Right renal cortex interstitium (tissue), 3 donors: ENCODE results near the gene SENP6. TPM values are rescaled to one million over a fixed set of nuclear protein-coding genes. Genes with fewer than 3 reads are reported as not detected.
"Not testable (repeated sequence)": the region's sequence is repeated elsewhere in the genome, so short reads cannot be mapped to it uniquely, and the experiment has no call there.

Experiments used
- DNase-seq, 3 donors: peaks; one replicate each; pipeline ENCODE4 v3.0.0-alpha.2; 2013; ENCODE audit warnings: low read depth in 3 of 3, low spot score in 2 of 3
- polyA plus RNA-seq, 3 donors: library from polyadenylated mRNA; unstranded; fragments of 120-200 nt; gene quantifications; one replicate each; pipeline ENCODE4 v1.2.1, GENCODE V29; 2013; ENCODE audit not compliant: insufficient read length in 3 of 3

The SENP6 gene
- polyA plus RNA-seq, 3 donors = 131 to 166 (median 145) TPM

DNA sequence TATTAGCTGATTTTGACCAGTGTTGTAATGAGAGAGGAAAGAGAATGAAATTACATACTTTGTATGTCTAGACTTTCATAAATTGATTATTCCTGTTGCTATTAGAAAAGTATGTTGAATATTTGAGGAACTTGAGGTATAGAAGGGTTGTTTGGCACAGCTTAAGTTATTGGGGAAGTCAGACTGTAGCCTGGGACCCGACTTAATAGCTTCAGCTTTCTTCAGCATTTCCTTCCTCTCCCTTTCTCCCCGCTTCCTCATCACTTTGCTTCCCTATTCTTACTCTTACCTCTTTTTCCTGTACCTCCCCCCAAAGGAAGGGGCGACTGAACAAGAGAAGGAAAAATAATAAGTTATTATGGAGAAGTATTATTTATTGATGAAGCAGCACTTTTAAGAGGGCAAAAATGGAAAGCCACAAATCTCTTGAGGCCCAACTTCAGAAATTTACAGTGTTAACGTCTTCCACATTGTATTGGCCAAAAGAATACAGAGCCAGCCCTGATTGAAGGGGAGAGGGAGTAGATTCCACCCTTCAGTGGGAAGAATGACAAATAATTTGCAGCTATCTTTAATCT, 7.4 kb downstream of the SENP6 start:
- no peak for DNase-seq

DNA sequence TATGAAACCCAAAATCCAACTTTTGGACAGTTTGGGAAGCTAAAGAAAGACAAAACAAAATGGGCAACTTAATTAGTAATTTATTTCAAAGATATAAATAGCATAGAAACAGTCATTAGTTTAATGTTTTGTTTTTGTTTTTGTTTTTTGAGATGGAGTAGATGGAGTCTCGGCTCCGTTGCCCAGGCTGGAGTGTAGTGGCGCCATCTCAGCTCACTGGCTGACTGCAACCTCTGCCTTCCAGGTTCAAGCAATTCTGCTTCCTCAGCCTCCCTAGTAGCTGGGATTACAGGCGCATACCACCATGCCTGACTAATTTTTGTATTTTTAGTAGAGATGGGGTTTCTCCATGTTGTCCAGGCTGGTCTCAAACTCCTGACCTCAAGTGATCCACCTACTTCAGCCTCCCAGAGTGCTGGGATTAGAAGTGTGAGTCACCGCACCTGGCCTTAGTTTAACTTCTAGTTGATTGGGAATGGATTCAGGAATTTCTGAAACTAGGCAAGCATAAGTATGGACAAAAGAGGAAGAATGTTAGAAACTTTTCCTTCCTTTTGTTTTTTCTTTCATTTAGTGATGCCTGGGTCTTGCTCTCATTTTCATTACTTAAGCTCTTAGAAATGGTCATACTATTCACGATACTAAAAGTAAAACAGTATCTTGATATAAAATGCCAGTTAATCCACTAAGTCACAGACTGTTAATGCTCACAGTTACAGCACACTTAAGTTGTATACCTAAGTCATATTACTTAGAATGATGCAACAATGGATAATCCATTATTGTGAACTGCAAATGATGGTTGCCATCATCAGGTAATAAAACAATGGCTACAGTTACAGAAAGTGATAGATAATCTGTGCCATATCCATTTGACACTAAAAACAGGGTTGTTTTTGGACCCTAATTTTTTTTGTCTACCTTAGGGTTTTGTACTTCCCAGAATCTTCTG, 8.2 kb downstream of the SENP6 start:
- DNase-seq = no peak

DNA sequence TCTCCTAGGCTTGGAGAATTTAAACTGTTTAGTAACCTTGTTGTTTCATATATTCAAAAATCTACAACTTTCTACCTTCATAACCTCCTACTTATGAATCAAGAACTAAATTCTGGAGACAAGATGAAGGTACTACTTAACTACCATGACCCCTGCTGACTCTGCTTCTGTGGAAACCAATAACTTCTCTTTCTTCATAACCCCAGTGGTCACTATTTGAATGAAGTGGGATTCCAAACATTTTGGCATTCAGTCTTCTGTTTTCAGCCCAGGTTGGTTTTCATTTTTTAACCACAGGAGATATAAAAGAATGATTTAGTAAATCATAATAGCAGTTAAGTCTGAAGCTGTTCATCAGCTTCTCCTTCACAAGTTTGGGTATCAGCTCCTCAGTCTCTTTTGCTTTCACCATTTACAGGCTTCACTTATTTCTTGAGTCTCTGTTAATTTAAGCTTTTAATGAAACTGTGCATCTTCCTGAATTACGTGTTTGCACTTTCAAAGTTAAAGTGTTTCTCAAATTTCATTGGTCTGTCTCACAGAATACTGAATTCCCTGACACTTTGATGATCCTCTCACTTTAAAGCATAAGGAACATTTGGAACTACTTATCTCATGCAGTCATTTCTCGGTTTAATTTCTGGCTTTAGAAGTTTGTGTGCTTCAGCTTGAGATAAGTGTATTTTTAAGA, 9.5 kb downstream of the SENP6 start:
- DNase-seq = no peak

DNA sequence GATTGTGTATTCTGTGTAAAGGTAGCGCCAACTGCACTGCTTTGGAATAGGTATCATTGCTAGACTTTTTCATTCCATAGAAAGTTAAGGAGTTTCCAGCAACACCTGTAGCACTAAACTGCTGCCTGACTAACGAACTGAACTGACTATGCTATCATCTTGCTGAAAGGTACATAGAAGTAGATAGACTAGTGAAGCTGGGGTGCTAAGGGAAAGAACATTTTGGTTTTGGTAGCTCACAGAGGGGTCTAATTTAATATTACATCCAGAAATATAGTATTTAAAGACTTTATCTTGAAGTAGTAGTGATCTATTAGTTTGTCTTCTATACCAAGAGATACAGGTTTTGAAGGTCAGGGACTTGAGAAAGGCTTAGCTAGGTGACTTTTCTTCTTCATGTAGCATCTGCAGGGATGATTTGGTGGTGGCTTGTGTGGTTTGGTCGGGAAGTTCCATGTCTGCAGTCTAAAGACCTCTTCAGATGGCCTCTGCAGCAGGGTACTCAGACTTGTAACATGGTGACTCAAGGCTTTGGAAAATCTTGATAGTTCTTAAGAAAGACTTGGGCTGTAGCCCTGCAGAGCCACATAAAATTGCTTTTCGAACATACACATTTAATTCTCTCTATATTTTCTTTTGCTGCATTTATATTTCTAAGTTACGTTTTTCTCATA, 10.2 kb downstream of the SENP6 start:
- DNase-seq = no peak

DNA sequence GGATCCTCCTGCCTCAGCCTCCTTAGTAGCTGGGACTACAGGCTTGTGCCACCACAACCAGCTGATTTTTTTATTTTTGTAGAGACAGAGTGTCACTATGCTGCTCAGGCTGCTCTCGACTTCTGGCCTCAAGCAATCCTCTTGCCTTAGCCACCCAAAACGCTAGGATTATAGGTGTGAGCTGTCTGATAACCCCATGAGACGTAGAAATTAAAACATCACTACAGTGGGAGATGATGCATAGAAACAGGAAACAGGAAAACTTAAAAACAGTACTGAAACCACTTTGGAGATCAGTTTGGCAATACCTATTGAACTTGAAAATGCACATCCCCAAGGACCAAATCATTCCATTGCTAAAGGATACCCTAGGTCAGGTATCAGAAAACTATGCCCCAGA, 10.8 kb downstream of the SENP6 start:
- no peak for DNase-seq

DNA sequence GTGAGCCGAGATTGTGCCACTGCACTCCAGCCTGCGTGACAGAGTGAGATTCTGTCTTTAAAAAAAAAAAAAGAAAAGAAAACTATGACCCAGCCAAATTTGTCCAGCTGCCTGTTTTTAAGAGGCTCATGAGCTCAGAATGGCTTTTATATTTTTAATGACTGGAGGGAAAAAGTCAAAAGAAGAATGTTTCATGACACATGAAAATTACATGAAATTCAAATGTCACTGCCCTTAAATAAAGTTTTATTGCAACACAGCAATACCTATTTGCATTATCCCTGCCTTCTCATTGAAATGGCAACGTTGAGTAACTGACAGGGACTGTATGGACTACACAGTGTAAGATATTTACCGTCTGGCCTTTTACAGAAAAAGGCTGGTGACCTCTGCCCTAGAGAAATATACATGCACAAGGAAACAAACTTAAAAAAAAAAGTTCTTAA, 11.4 kb downstream of the SENP6 start:
- DNase-seq = no peak

DNA sequence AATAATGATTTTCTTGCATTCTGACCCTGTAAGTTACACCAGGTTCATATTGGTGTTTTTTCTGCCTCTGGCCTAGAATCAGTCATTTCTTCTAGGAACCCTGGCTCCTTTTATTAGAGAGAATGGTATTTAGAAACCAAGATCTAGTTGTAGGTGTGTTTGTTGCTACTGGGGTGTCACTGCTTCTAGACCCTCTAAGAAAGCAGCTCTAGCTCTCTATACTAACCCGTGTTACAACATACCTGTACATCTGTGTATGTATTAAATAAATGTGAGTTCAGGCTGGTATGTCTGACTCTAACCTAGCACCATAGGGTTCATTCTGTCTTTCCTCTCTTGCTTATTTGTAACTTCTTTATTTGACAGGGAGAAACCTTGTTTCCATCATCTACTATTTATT, 16.8 kb downstream of the SENP6 start:
- DNase-seq = no peak

DNA sequence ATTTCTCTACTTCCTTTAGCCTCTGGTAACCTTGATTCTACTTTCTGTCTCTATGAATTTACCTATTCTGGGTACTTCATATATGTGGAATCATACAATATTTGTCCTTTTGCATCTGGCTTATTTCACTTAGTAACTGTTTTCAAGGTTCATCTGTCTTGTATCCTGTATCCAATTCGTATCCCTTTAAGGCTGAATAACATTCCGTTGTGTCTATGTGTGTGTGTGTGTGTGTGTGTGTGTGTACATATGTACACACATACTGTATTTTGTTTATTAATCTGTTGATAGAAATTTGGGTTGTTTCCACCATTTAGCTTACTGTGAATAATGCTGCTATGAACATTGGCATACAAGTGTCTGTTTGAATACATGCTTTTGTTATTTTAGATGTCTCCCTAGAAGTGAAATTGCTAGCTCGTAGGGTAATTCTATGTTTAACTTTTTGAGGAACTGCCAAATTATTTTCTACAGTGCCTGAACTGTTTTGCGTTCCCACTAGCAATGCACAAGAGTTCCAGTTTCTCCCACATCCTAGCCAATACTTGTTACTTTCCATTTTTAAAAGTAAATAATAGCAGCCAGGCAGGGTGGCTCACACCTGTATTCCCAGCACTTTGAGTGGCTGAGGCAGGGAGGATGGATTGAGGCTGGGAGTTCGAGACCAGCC, 17.7 kb downstream of the SENP6 start:
- DNase-seq = no peak

DNA sequence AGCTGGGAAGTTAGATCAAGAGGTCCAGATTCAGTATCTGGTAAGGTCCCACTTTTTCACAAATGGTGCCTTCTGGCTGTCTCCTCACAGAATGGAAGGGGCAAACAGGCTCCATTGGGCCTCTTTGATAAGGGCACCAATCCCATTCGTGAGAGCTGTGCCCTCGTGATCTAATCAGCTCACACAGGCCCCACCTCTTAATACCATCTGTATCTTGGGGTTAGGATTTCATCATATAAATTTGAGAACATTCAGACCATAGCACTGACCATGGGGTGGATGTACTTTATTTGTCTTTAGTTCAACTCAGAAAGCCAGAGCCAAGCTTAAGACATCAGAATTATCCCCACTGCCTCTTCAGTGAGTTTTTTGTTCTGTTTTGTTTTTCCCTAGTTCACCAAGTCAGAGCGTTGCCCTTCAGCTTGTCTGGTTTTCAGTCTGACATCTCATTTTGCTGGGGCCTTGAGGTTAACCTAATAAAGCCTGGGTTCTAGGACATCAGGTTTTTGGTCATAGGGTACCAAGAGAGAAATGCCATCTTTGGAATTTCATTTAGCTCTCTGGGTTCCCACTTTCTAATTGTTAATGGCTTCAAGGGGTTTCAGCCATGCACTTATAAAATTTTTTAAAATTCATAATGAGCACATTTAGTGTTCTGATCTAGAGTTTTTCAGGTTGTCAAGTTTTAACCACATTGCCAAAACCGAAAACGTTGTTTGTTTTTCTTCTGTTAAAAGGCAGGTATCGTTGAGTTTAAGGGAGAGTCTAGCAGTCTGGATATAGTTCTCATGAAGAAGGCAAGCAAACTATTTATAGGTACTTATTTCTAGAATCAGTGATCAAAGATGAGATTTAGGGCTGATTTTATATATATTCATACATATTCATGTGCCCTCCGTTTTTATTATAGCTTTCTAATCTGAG, 19.0 kb downstream of the SENP6 start:
- DNase-seq = no peak

DNA sequence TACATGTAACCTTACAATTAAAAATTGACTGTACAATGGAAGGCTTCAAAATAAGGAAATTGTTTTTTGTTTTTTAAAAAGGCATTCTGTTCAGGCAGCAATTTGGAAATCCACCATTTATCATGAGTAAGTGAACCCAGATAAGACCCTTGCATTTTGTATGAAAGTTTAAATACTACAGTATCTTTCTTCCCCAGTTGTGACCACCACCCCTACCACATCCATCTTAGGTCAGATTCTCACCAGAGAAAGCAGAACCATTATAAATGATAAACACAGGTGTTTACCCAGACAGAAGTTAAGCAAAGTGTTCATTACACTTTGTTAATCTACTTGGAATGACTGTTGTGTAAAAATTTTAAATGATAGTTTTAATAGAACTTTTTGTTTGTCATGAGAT, 20.2 kb downstream of the SENP6 start:
- no peak for DNase-seq

DNA sequence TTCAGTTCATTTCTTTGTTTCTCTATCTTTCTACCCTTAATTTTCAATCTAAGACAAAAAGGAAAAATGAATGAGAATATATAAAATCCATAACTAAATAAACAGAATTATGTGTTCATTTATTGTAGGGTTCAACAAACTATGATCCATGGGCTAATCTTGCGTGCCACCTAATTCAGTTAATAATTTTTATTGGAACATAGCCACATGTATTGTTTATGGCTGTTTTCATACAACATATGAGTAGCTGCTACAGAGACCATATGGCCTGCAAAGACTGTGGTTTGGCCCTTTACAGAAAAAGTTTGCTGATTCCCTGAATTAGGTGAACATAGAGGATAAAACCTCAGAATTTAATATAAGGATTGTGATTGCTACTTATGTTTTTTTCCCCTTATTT, 21.8 kb downstream of the SENP6 start:
- no peak for DNase-seq

DNA sequence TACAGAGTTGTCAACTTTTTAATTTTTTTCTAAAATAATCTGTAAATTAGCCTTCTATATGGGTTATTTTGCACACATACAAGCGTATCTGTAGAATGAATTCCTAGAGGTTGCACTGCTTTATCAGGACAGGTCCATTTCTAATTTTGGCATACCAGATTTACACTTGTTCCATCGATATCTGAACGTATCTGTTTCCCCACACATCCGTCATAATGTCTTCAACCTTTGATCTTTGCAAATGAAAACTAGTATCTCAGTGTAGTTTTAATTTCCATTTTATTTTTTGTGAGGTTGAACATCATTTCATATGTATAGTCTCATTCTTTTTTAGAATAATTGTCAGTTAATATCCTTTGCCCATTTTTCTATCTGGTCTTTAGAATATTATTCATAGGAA, 22.7 kb downstream of the SENP6 start:
- no peak for DNase-seq

DNA sequence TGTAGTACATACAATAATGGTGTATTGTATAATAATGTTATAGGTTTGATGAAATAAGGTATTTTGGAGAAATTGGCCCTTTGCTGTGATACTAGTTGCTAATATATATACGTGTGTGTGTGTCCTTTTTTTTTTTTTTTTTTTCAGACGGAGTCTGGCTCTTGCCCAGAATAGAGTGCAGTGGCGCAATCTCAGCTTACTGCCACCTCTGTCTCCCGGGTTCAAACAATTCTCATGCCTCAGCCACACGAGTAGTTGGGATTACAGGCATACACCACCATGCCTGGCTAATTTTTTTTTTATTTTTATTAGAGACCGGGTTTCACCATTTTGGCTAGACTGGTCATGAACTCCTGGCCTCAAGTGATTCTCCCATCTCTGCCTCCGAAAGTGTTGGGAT, 23.3 kb downstream of the SENP6 start:
- no peak for DNase-seq

DNA sequence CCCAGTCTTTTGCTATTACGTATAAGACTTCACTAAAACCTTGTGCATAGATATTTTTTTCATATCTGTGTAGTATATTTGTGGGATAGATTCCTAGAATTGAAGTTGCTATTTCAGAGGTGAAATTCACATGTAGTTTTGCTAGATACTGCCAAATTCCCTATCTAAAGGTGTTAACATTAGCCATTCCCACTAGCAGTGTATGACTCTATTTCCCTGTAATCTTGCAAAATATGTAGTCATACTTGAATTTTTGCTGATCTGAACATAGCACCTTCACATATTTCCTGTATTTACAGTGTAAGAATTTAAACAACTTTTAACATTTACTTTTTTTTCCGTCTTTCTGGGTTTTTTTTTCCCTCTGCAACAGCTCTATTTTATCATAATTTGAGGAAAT, 24.9 kb downstream of the SENP6 start:
- no peak for DNase-seq

DNA sequence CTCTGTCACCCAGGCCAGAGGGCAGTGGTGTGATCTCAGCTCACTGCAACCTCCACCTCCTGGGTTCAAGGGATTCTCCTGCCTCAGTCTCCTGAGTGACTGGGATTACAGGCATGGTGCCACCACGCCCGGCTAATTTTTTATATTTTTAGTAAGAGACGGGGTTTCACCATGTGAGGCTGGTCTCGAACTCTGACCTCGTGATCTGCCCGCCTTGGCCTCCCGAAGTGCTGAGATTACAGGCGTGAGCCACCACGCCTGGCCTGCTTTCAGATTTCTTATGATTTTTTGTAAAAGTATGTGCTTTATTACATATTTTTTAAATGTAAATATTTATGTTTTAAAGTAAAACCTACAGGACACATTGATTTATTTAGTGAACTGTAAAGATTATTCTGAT, 26.0 kb downstream of the SENP6 start:
- DNase-seq = not testable (repeated sequence)

DNA sequence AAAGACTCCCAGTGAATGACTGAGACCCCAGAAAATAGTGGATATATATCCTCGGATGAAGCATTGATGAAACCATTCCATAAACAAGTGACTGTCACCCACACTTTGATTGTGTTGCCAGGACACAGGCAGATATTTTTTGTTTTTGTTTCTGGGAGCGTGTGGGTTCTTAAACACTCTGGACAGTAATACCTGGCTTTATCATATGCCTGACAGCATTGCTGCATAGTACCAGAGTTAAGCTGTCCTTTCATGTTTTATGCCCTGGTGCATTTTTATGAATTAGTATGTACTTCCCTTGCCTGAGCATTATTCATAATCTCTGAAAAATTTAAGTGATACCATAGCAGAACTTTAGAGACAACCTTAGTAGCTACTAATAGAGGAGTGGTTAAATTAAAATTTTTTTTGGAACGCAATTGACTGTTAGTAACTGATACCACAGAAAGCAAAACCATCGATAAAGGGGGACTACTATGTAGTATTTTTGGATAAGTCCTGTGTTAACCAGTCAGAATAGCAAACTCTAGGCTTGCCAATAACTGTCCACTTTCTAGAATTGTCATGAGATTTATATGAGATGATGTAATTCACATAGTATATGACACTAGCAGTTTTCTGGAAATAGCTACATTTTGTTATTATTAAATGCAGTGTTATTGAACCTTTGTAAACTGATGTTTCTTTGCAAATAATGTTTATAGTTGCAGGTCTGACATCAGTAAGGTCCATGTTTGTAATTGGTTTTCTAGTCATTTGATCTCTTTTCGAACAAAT, 30.4 kb downstream of the SENP6 start:
- DNase-seq = no peak

DNA sequence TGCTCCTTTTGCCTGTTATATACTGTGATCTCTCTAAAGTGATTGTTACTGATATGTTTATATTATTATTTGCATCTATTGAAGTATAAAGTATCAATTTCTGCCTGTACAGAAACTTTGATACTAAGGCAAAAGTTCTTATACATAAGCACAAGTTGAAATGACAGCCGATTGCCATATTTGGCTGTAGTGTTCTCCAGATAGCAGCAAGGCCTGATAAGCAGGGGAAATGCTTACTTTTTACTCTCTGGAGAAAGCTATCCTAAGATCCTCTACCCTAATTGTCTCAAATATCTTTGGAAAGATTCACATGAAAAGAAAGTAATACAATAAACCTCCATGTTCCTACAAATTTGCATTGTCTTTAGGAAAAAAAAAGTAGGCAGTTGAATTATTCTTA, 31.4 kb downstream of the SENP6 start:
- DNase-seq = no peak

DNA sequence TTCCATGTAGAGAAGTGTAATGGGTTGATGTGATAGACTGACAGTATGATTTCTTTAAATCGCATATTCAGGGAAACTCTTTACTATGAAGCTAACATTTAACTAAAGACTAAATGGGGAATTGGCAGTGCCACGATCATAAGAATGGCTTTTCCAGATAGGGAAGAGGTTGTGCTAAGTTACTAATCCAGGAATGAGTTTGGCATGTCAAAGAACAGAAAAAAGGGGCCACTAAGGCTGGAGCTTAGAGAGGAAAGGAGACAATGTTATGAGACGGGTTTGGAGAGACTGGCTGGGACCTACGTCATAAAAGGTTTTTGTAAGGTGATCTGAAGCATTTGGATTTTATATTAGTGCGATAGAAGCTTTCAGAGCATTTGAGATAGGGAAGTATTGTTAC, 40.6 kb downstream of the SENP6 start:
- no peak for DNase-seq

DNA sequence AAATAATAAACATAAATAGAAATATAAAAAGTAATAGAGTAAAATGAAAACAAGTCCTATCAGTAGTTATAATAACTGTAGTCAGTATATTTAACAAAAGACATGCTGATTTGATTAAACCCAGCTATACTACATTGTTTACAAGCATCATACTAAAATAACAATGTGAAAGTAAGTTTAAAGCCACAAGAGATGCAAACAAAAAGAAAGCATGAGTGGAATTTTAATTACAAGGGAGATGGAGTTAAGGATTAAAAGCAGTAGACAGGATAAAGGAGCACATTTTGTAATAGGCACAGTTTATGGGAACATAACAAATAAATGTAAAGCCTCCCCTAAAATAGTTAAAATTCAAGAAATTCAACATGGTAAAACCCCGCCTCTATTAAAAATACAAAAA, 41.5 kb downstream of the SENP6 start:
- DNase-seq = no peak
